ENCODE results near the gene PAK4.

The PAK4 gene

DNA sequence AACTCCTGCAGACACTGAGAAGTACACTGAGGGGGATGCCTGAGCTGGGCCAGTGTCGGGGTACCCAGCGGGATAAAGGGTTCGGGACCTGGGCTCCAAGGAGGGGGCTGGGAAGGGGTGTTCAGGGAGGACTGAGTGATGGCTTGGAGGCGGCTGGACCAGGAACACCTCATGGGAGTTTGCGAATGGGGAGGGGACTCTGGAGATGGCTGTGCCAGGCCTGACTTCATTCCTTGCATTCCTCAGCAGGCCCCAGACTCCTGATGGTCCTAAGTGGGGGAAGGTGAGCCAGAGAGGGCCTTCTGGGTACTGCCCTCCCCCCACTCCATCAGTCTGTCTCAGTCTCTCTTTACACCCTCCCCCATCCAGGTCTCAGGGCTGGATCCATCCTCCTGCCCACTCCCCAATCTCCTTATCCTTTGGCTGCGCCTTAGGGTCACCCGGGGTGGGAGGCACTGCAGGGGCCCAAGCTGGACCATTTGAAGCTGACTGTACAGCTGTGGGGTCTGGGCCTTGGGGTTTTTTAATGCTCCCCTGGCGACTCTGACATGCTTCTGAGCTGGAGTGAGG lies 13.8 kb downstream of the PAK4 start:
- TF ChIP-seq TEAD4 (IDR thresholded peaks at IDR 0.05) (no peak), ZBTB7A (IDR thresholded peaks at IDR 0.05; ENCODE audit: low read depth) (no peak), USF1 (IDR thresholded peaks at IDR 0.05) (no peak), TAF1 (IDR thresholded peaks at IDR 0.05; ENCODE audit: low read depth) (no peak)

- TF ChIP-seq, protein P1, sequence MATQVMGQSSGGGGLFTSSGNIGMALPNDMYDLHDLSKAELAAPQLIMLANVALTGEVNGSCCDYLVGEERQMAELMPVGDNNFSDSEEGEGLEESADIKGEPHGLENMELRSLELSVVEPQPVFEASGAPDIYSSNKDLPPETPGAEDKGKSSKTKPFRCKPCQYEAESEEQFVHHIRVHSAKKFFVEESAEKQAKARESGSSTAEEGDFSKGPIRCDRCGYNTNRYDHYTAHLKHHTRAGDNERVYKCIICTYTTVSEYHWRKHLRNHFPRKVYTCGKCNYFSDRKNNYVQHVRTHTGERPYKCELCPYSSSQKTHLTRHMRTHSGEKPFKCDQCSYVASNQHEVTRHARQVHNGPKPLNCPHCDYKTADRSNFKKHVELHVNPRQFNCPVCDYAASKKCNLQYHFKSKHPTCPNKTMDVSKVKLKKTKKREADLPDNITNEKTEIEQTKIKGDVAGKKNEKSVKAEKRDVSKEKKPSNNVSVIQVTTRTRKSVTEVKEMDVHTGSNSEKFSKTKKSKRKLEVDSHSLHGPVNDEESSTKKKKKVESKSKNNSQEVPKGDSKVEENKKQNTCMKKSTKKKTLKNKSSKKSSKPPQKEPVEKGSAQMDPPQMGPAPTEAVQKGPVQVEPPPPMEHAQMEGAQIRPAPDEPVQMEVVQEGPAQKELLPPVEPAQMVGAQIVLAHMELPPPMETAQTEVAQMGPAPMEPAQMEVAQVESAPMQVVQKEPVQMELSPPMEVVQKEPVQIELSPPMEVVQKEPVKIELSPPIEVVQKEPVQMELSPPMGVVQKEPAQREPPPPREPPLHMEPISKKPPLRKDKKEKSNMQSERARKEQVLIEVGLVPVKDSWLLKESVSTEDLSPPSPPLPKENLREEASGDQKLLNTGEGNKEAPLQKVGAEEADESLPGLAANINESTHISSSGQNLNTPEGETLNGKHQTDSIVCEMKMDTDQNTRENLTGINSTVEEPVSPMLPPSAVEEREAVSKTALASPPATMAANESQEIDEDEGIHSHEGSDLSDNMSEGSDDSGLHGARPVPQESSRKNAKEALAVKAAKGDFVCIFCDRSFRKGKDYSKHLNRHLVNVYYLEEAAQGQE (IDR thresholded peaks at IDR 0.05; ENCODE audit: low read depth): no peak
Observed at GRCh38 chr19:39139971-39140453, 14.4 kb downstream of the PAK4 start.

DNA sequence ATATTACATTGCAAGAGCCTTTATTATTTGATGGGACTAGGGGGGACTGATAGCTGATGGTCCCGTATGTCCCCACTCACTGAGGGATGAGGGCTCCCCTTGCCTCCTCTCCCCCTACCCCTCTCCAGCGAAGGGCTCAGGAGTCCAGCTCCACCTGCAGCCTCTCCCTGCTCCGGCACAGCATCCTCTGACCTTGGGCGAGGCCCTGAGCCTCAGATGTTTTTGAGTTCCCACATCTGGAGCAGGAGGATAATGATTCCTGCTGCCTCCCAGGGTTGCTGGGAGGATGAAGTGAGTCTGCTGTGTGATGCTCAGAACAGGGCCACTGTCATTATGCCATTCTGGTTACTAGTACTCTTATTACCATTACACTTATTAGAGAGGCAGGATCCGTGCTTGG lies 15.0 kb downstream of the PAK4 start:
- no peak for TF ChIP-seq MAX (IDR thresholded peaks at IDR 0.05)
- no peak for TF ChIP-seq CEBPB (IDR thresholded peaks at IDR 0.05)
- TF ChIP-seq TEAD4 (IDR thresholded peaks at IDR 0.05): no peak
- no peak for TF ChIP-seq EP300 (IDR thresholded peaks at IDR 0.05; ENCODE audit: borderline replicate concordance)
- TF ChIP-seq TAF1 (IDR thresholded peaks at IDR 0.05; ENCODE audit: low read depth): no peak
- no peak for TF ChIP-seq ZBTB7A (IDR thresholded peaks at IDR 0.05; ENCODE audit: low read depth)
- TF ChIP-seq FOXM1 (IDR thresholded peaks at IDR 0.05; ENCODE audit: borderline replicate concordance, low read depth): no peak
- TF ChIP-seq, protein P1 (IDR thresholded peaks at IDR 0.05; ENCODE audit: low read depth): no peak
- TF ChIP-seq RAD21 (IDR thresholded peaks at IDR 0.05; ENCODE audit: low read depth): no peak
- TF ChIP-seq TCF12 (IDR thresholded peaks at IDR 0.05; ENCODE audit: low read depth): no peak
- TF ChIP-seq YY1 (IDR thresholded peaks at IDR 0.05; ENCODE audit: low read depth): no peak
- TF ChIP-seq USF1 (IDR thresholded peaks at IDR 0.05): no peak
- no peak for TF ChIP-seq NFIC (IDR thresholded peaks at IDR 0.05)
- TF ChIP-seq CREB1 (IDR thresholded peaks at IDR 0.05; ENCODE audit: low read depth): no peak

GRCh38 chr19:39141929-39142328 lies 16.3 kb downstream of the PAK4 start:
- no peak for TF ChIP-seq CREB1 (IDR thresholded peaks at IDR 0.05; ENCODE audit: low read depth)
- TF ChIP-seq TCF12 (IDR thresholded peaks at IDR 0.05; ENCODE audit: low read depth): no peak
- TF ChIP-seq USF1 (IDR thresholded peaks at IDR 0.05): no peak
- TF ChIP-seq TAF1 (IDR thresholded peaks at IDR 0.05; ENCODE audit: low read depth): no peak
- TF ChIP-seq MAX (IDR thresholded peaks at IDR 0.05): no peak
- TF ChIP-seq EP300 (IDR thresholded peaks at IDR 0.05; ENCODE audit: borderline replicate concordance): no peak
- TF ChIP-seq ZBTB7A (IDR thresholded peaks at IDR 0.05; ENCODE audit: low read depth): no peak

DNA sequence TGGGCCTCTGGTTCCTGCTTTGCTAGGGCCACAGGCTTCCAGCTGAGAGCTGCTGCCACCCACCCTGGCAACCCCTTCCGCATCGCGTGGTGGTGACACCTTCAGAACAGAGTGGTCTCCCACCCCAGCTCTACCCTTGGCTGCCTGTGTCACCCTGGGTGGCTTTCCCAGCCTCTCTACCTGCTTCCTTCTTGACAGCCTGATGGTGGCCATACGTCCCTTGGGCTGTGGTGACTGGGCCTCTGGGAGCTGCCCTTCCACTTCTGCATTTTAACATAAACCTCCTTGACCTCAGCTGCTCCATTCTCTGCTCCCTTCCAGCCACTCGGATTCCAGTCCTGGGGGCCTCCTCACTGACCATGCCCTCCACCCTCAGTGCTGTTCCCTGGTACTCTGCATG lies 17.0 kb downstream of the PAK4 start:
- TF ChIP-seq NFIC (IDR thresholded peaks at IDR 0.05): no peak
- TF ChIP-seq FOXM1 (IDR thresholded peaks at IDR 0.05; ENCODE audit: borderline replicate concordance, low read depth): no peak
- TF ChIP-seq CREB1 (IDR thresholded peaks at IDR 0.05; ENCODE audit: low read depth): no peak
- no peak for TF ChIP-seq TAF1 (IDR thresholded peaks at IDR 0.05; ENCODE audit: low read depth)
- no peak for TF ChIP-seq MAX (IDR thresholded peaks at IDR 0.05)
- TF ChIP-seq RAD21 (IDR thresholded peaks at IDR 0.05; ENCODE audit: low read depth): no peak
- TF ChIP-seq YY1 (IDR thresholded peaks at IDR 0.05; ENCODE audit: low read depth): no peak
- TF ChIP-seq ZBTB7A (IDR thresholded peaks at IDR 0.05; ENCODE audit: low read depth): no peak
- no peak for TF ChIP-seq EGR1 (IDR thresholded peaks at IDR 0.05)
- no peak for TF ChIP-seq TEAD4 (IDR thresholded peaks at IDR 0.05)
- TF ChIP-seq, protein P1 (IDR thresholded peaks at IDR 0.05; ENCODE audit: low read depth): no peak
- no peak for TF ChIP-seq EP300 (IDR thresholded peaks at IDR 0.05; ENCODE audit: borderline replicate concordance)
